ENCODE data around the gene TCF7L2. TPM values are rescaled to one million over a fixed set of nuclear protein-coding genes. Genes with fewer than 3 reads are reported as not detected.

Gene TCF7L2
- total RNA-seq, 4 donors from 2014 or later: 25.1 to 38.9 (median 26.9) TPM

- DNase-seq (ENCODE audit: low spot score in 2 of 2): no peak
- no peak overlapping the region for H3K27ac ChIP-seq
- TF ChIP-seq EP300 (IDR thresholded peaks at IDR 0.05) (no peak), CTCF (IDR thresholded peaks at IDR 0.05) (no peak), POLR2A (IDR thresholded peaks at IDR 0.05) (no peak)
- 91 to 98% methylated on average over 3 of the region's 3 CpGs for WGBS, 2 donors
- H3K4me1 ChIP-seq: peaks cover 0 to 43% (median 3%) of the 10 kb centered on the region in 4 donors
- H3K4me3 ChIP-seq: no peak overlapping the region
- H3K27me3 ChIP-seq: no peaks in the 10 kb centered on the region
- no peaks in the 10 kb centered on the region for H3K9me3 ChIP-seq
- no peaks in the 10 kb centered on the region for H3K36me3 ChIP-seq
These were observed 161.2 kb downstream of the TCF7L2 start for GRCh38 chr10:113111260-113111659.

DNA sequence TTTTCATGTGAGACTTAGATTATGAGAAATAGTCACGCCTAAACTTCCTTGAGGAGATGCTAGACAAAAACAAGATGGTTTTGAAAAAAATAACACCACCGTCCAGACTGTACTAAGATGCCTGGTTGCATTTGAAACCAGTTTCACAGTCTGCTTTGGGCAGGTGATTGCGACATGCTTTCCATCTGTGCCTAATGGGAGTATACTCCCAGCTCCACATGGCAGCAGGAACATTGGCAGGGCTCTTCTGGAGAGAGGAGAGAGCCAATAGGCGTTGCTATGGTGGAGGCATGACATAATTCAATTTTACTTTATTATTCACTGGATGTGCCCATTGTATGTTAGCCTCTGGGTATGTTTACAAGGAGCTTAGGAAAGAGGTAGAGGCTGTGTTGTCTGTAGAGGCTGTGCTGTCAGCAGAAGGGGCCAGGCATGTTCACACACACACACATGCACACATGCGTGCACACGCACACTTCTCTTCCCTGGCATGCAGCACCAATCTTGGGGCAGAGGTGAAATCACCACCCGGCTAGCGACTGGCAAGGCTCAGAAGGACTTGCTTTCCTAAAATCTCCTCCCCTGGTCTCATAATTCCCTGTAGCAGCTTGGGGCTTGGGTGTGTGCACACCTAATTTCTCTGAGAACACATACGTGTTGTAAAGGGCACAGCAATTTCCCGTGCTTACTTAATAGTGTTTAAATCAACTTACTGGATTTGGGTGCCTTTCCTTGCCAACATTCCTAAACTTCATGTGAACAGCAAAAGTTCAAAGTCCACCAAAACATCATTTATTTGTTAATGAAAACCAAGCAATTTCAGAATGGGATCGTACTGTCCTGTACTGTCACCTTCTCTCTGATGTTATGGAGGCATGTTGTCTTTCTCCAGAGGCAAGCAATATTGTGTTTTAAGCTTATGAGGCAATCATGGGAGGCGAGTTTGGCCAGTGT, 162.1 kb downstream of the TCF7L2 start:
- no peaks in the 10 kb centered on the region for H3K9me3 ChIP-seq
- TF ChIP-seq EP300 (IDR thresholded peaks at IDR 0.05) (peak in 1 of 2 donors; percentile 40), CTCF (IDR thresholded peaks at IDR 0.05) (no peak)
- no peak overlapping the region for H3K4me3 ChIP-seq
- H3K36me3 ChIP-seq: no peaks in the 10 kb centered on the region
- peaks cover 0 to 34% (median 1%) of the 10 kb centered on the region in 4 donors for H3K4me1 ChIP-seq
- H3K27me3 ChIP-seq: no peaks in the 10 kb centered on the region
- WGBS, 2 donors: 78 to 80% methylated on average over 12 of the region's 12 CpGs
- H3K27ac ChIP-seq: no peak overlapping the region
- peak in 1 of 2 donors; percentile 47 for DNase-seq (ENCODE audit: low spot score in 2 of 2)

DNA sequence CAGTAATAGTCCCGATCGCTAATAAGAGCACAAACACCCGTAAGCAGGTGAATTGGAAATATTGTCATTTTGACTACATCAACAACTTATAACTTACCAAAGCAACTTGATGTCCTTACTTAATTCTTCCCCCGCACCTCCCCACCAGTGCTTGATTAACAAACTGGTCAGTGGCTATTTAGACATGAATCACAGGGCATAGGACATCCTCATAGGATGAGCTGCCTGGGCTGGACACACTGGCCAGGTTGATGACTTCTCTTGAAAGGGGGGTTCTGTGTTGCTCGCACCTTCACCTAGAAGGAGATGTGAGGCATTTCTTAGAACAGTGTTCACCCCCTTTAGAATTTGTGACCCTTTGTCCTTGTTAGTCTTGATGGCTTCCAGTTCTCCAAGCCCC, 163.2 kb downstream of the TCF7L2 start:
- 83 to 100% methylated on average over 5 of the region's 5 CpGs for WGBS, 2 donors
- Histone ChIP-seq H3K9me3 (no peaks in the 10 kb centered on the region), H3K4me3 (no peak overlapping the region), H3K36me3 (no peaks in the 10 kb centered on the region), H3K4me1 (peaks cover 0 to 30% (median 1%) of the 10 kb centered on the region in 4 donors), H3K27me3 (no peaks in the 10 kb centered on the region), H3K27ac (no peak overlapping the region)
- TF ChIP-seq CTCF (IDR thresholded peaks at IDR 0.05) (no peak), EP300 (IDR thresholded peaks at IDR 0.05) (no peak), POLR2A (IDR thresholded peaks at IDR 0.05) (no peak)
- DNase-seq (ENCODE audit: low spot score in 2 of 2): no peak

GRCh38 chr10:113113918-113114317, 163.9 kb downstream of the TCF7L2 start:
- WGBS, 2 donors: 70 to 94% methylated on average over 1 of the region's 1 CpG
- TF ChIP-seq CTCF (IDR thresholded peaks at IDR 0.05): no peak

DNA sequence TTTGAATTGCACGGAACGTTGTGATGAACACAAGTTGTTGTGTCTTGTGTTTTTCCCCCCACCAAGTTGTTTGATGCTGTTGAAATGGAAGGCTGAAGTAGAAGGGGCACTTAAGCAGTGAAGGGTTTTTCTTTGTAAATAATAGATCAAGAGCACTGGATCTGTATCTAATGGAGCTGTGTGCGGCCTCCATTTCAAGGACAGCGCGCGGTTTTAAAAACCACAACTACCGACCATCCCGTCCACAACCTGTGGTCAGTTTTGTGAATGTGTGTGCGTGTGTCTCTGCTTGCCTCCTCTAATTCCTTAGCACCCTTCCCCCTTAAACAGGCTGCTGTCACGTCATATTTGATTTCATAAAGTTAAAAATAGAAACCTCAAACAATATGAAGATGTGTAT, 165.5 kb downstream of the TCF7L2 start:
- no peak for DNase-seq (ENCODE audit: low spot score in 2 of 2)
- Histone ChIP-seq H3K4me1 (peaks cover 0 to 23% (median 1%) of the 10 kb centered on the region in 4 donors), H3K4me3 (no peak overlapping the region), H3K36me3 (no peaks in the 10 kb centered on the region), H3K27ac (no peak overlapping the region), H3K27me3 (no peaks in the 10 kb centered on the region), H3K9me3 (no peaks in the 10 kb centered on the region)
- TF ChIP-seq CTCF (IDR thresholded peaks at IDR 0.05) (no peak), POLR2A (IDR thresholded peaks at IDR 0.05) (no peak), EP300 (IDR thresholded peaks at IDR 0.05) (no peak)
- 93 to 94% methylated on average over 10 of the region's 10 CpGs for WGBS, 2 donors

More at GRCh38 chr10:113113918-113114317, 163.9 kb downstream of the TCF7L2 start:
- H3K27me3 ChIP-seq: no peaks in the 10 kb centered on the region
- no peaks in the 10 kb centered on the region for H3K9me3 ChIP-seq
- H3K4me1 ChIP-seq: peaks cover 0 to 23% (median 1%) of the 10 kb centered on the region in 4 donors
- H3K36me3 ChIP-seq: no peaks in the 10 kb centered on the region
- H3K4me3 ChIP-seq: no peak overlapping the region
- no peak for DNase-seq (ENCODE audit: low spot score in 2 of 2)
- no peak overlapping the region for H3K27ac ChIP-seq

Measured in tibial nerve (tissue), 4 donors.